HepG2 (cell line): ENCODE measurements around the gene CCDC170. TPM values are rescaled to one million over a fixed set of nuclear protein-coding genes. Genes with fewer than 3 reads are reported as not detected.

ENCODE experiments used
- ATAC-seq: fragments of 200-7000 bp; cut with Tn5 transposase; 3 replicates; pipeline ENCODE4 v1.9.1; 2020; ENCODE audit warnings: mild to moderate bottlenecking, moderate library complexity
- BruUV-seq: library from RNA; stranded (reverse); fragments of 400-500 nt; replicated peaks from 2 replicates; lab custom pipeline; 2021; lab: Mats Ljungman, UMichigan
- CTCF ChIA-PET: fragments of 300-600 bp; formaldehyde crosslinking; extraction: SDS; loops from one replicate; lab custom pipeline; 2021; ENCODE audit warnings: low total read pairs, inconsistent platforms, low intra/inter-chr PET ratio; lab: Yijun Ruan, JAX
- POLR2A ChIA-PET: fragments of 350-600 bp; sonication (Branson Sonifier 250); formaldehyde crosslinking; loops from one replicate; lab custom pipeline; 2020; ENCODE audit warnings: antibody characterized with exemption, inconsistent platforms; lab: Yijun Ruan, JAX
- DNase-seq: peaks from one replicate; pipeline ENCODE4 v3.0.0-alpha.2; 2015; ENCODE audit warnings: low spot score
- FAIRE-seq: peaks from 3 replicates; lab custom pipeline; 2011; peaks lifted over from hg19 to GRCh38; lab: Jason Lieb, UNC
- H2AFZ ChIP-seq: one replicate; pipeline ENCODE4 v1.6.1; 2011; ENCODE audit warnings: low read length, inconsistent platforms
- H3K27ac ChIP-seq: fragments of 300-600 bp; 3 replicates; pipeline ENCODE4 v1.8.0; 2011; ENCODE audit warnings: mixed run types, mild to moderate bottlenecking, mixed read lengths, low read length, inconsistent platforms; ENCODE audit not compliant: insufficient read depth; ENCODE audit errors: extremely low read length
- H3K27me3 ChIP-seq, 2 experiments: fragments of 200-600 bp in 1 of 2; 2 replicates in 1 of 2; 3 replicates in 1 of 2; pipeline versions ENCODE4 v1.6.0 to v1.8.0; 2011; ENCODE audit warnings: low read length in 2 of 2, mild to moderate bottlenecking in 2 of 2, moderate library complexity in 2 of 2, inconsistent platforms in 1 of 2; ENCODE audit not compliant: insufficient read depth in 2 of 2, control insufficient read depth in 1 of 2
- H3K36me3 ChIP-seq, 2 experiments: fragments of 200-600 bp in 1 of 2; replicated peaks in 1 of 2; 2 replicates in 1 of 2; 3 replicates in 1 of 2; pipeline versions ENCODE4 v1.5.1 to v1.8.0; 2011; ENCODE audit warnings: low read length in 2 of 2, inconsistent platforms in 1 of 2; ENCODE audit not compliant: insufficient read depth in 2 of 2, control insufficient read depth in 1 of 2
- H3K4me1 ChIP-seq: 2 replicates; pipeline ENCODE4 v1.5.1; 2012; ENCODE audit warnings: low read length, inconsistent platforms; ENCODE audit not compliant: insufficient read depth
- H3K4me2 ChIP-seq: 2 replicates; pipeline ENCODE4 v1.6.0; 2011; ENCODE audit warnings: low read depth, low read length, inconsistent platforms
- H3K4me3 ChIP-seq, 3 experiments: fragments of 200-600 bp in 1 of 3; sonication (generic), shearing (Covaris generic) in 1 of 3; replicated peaks in 1 of 3; 2 replicates each; pipeline ENCODE4 v1.5.1; 2011 to 2016; ENCODE audit warnings: low read length in 3 of 3, inconsistent platforms in 2 of 3, low read depth in 2 of 3, mild to moderate bottlenecking in 2 of 3, control low read depth in 1 of 3, mixed read lengths in 1 of 3; ENCODE audit not compliant: insufficient read depth in 1 of 3
- H3K79me2 ChIP-seq: one replicate; pipeline ENCODE4 v1.6.1; 2011; ENCODE audit warnings: low read length, inconsistent platforms; ENCODE audit not compliant: insufficient read depth
- H3K9ac ChIP-seq: 2 replicates; pipeline ENCODE4 v1.6.0; 2011; ENCODE audit warnings: mild to moderate bottlenecking, low read depth, low read length, inconsistent platforms; ENCODE audit not compliant: insufficient read depth
- H3K9me3 ChIP-seq: 2 replicates; pipeline ENCODE4 v1.5.1; 2012; ENCODE audit warnings: mild to moderate bottlenecking, low read length
- H4K20me1 ChIP-seq: 2 replicates; pipeline ENCODE4 v1.6.0; 2011; ENCODE audit warnings: inconsistent platforms, mild to moderate bottlenecking, low read length, moderate library complexity; ENCODE audit not compliant: insufficient read depth
- CEBPB ChIP-seq: IDR thresholded peaks from 2 replicates; pipeline ENCODE4 v1.6.1; 2011; ENCODE audit warnings: low read depth, low read length, improper control_type of control experiment, borderline replicate concordance
- FOSL2 ChIP-seq: sonication (generic); formaldehyde crosslinking; IDR thresholded peaks from 2 replicates; pipeline ENCODE4 v1.4.0; 2020; ENCODE audit warnings: missing genetic modification reagents
- HES4 ChIP-seq: sonication (generic); formaldehyde crosslinking; IDR thresholded peaks from 2 replicates; pipeline ENCODE4 v1.9.0; 2021; ENCODE audit warnings: mild to moderate bottlenecking, missing genetic modification reagents, borderline replicate concordance
- KLF11 ChIP-seq: IDR thresholded peaks from 2 replicates; pipeline ENCODE4 v1.6.1; 2016; ENCODE audit warnings: missing compliant biosample characterization
- KLF13 ChIP-seq: sonication (generic); formaldehyde crosslinking; IDR thresholded peaks from 2 replicates; pipeline ENCODE4 v1.4.0; 2020; ENCODE audit warnings: mild to moderate bottlenecking, missing genetic modification reagents
- RBM39 ChIP-seq: fragments of 200-400 bp; formaldehyde crosslinking; IDR thresholded peaks from one replicate; pipeline ENCODE4 v1.6.1; 2018; ENCODE audit warnings: antibody characterized with exemption, mild to moderate bottlenecking, low read depth, low read length; ENCODE audit not compliant: poor library complexity, severe bottlenecking
- RELA ChIP-seq: sonication (generic); formaldehyde crosslinking; IDR thresholded peaks from 2 replicates; pipeline ENCODE4 v1.4.0; 2020; ENCODE audit warnings: missing genetic modification reagents
- SKI ChIP-seq: fragments of 450-650 bp; IDR thresholded peaks from one replicate; pipeline ENCODE4 v1.6.1; 2018; ENCODE audit warnings: mild to moderate bottlenecking; ENCODE audit not compliant: partially characterized antibody
- TBP ChIP-seq: sonication (generic); formaldehyde crosslinking; IDR thresholded peaks from 2 replicates; pipeline ENCODE4 v1.5.0; 2020; ENCODE audit warnings: missing genetic modification reagents
- ZFY ChIP-seq: sonication (generic); formaldehyde crosslinking; IDR thresholded peaks from 2 replicates; pipeline ENCODE4 v1.4.0; 2020; ENCODE audit warnings: missing genetic modification reagents
- ZNF644 ChIP-seq: IDR thresholded peaks from 2 replicates; pipeline ENCODE4 v1.6.1; 2016; ENCODE audit warnings: low read depth
- WGBS: methylation state at CpG from one replicate; pipeline ENCODE4 v1.1.6; 2017; ENCODE audit warnings: low lambda C conversion rate; 5-methylcytosine and 5-hydroxymethylcytosine counted together
- in situ Hi-C: cut with HindIII; loops from 2 replicates; pipeline ENCODE4 v1.10.0; 2017; ENCODE audit warnings: low pct_unique_long_range_greater_than_20kb; ENCODE audit not compliant: extremely low pct_ligation_motif_present
- intact Hi-C: fragments of 100-400 bp; cut with micrococcal nuclease; formaldehyde crosslinking; loops from one replicate; pipeline ENCODE4 v1.10.0; 2022; ENCODE audit not compliant: unreplicated experiment
- polyA plus RNA-seq, 8 experiments: library from polyadenylated mRNA; depleted of rRNA in 3 of 8; stranded (reverse) in 7 of 8; unstranded in 1 of 8; fragments of >200 nt; fragmentation: Illumina TruSeq in 4 of 8; extraction: Trizol in 4 of 8; gene quantifications; 2 replicates each; pipeline versions ENCODE4 v1.2.1 to v1.2.3, GENCODE V29; 2011 to 2016; ENCODE audit warnings: low read depth in 4 of 8, missing spikeins in 1 of 8, mixed read lengths in 1 of 8; ENCODE audit not compliant: insufficient read depth in 1 of 8
- total RNA-seq, 5 experiments: library from RNA; depleted of rRNA; stranded (reverse); fragments of >200 nt; fragmentation: Illumina TruSeq; extraction: Trizol; gene quantifications; 2 replicates each; pipeline ENCODE4 v1.2.3, GENCODE V29; 2016; ENCODE audit warnings: low read depth in 1 of 5
- TF ChIP-seq, protein P1 (sequence below): sonication (generic); formaldehyde crosslinking; IDR thresholded peaks from 2 replicates; pipeline ENCODE4 v1.4.0; 2020; ENCODE audit warnings: mild to moderate bottlenecking, missing genetic modification reagents
- TF ChIP-seq, protein P2 (sequence below): sonication (generic); formaldehyde crosslinking; IDR thresholded peaks from 2 replicates; pipeline ENCODE4 v1.4.0; 2020; ENCODE audit warnings: mild to moderate bottlenecking, missing genetic modification reagents

CCDC170 gene
- total and polyA plus RNA-seq, 2 of the 13 experiments (the other 11 are each of a cell fraction or from before 2014, with no cell fraction given), result 0.90 to 5.1 TPM

DNA sequence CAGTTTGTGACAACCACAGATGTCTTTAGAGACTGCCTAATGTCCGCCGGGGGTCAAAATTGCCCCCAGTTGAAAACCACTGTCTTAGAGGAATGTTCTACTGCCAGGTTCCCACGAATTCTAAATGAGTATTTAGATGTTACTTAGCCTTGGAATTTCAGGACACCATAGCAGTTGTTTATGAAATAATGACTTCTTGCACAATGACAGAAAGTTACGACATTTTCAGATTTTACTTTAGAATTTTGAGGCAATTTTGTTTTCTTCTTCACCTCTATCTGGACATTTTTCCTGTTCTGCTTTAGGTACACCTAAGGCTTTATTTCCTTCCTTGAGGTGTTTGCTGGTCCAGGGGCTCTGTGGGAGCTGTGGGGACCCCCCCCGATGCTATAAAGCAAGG, 83.4 kb downstream of the CCDC170 start:
- Histone ChIP-seq H3K36me3 (no peaks in the 10 kb centered on the region; a peak in 1 of 5 replicates), H3K4me3 (no peak overlapping the region), H3K27me3 (no peaks in the 10 kb centered on the region), H3K4me1 (no peaks in the 10 kb centered on the region), H3K27ac (no peak overlapping the region)
- no TSS peak for BruUV-seq
- FAIRE-seq, result no peak
- no peak for DNase-seq
- ATAC-seq, result no peak
- no peak for TF ChIP-seq HES4 (CRISPR knock-in tag)
- TF ChIP-seq CEBPB, result peak; percentile 68; the same call in 1 of the 2 replicates
- TF ChIP-seq, all 625 proteins: peak for 1
- intact Hi-C loops, result no loop called here
- CTCF ChIA-PET, result no interaction called here
- Histone ChIP-seq H3K9ac (no peak overlapping the region), H3K9me3 (no peaks in the 10 kb centered on the region), H3K79me2 (no peaks in the 10 kb centered on the region), H2AFZ (no peak overlapping the region), H3K4me2 (no peak overlapping the region), H4K20me1 (no peaks in the 10 kb centered on the region)
- WGBS, result 76% methylated on average over 5 of the region's 5 CpGs
- in situ Hi-C loops, result no loop called here
- POLR2A ChIA-PET, result no interaction called here

DNA sequence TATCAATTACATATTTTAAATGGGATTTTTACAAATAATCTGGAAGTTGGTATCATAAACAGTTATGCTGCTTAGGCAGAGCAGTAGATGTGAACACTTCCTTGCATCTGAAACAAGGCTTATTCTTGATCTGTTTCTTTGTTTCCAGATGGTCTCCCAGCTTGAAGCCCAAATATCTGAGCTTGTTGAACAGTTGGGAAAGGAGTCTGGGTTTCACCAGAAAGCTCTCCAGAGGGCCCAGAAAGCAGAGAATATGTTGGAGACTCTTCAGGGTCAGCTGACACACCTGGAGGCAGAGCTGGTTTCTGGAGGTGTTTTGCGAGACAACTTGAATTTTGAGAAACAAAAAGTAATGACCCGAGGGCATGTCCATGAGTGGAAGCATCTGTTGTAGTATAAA, 91.9 kb downstream of the CCDC170 start:
- DNase-seq (no peak), ATAC-seq (no peak), FAIRE-seq (no peak)
- Histone ChIP-seq H3K27ac (no peak overlapping the region), H3K4me2 (no peak overlapping the region), H2AFZ (no peak overlapping the region), H3K9me3 (no peaks in the 10 kb centered on the region), H3K4me1 (no peaks in the 10 kb centered on the region), H3K4me3 (no peak overlapping the region), H3K9ac (no peak overlapping the region), H3K27me3 (no peaks in the 10 kb centered on the region), H3K36me3 (no peaks in the 10 kb centered on the region), H4K20me1 (no peaks in the 10 kb centered on the region), H3K79me2 (no peaks in the 10 kb centered on the region)
- BruUV-seq, result no TSS peak
- CTCF ChIA-PET, result no interaction called here
- in situ Hi-C loops (no loop called here), intact Hi-C loops (no loop called here)
- no peak for TF ChIP-seq SKI
- TF ChIP-seq RBM39, result no peak
- TF ChIP-seq KLF11 (CRISPR knock-in tag), result no peak
- no peak for TF ChIP-seq KLF13 (CRISPR knock-in tag)
- TF ChIP-seq, protein P1, sequence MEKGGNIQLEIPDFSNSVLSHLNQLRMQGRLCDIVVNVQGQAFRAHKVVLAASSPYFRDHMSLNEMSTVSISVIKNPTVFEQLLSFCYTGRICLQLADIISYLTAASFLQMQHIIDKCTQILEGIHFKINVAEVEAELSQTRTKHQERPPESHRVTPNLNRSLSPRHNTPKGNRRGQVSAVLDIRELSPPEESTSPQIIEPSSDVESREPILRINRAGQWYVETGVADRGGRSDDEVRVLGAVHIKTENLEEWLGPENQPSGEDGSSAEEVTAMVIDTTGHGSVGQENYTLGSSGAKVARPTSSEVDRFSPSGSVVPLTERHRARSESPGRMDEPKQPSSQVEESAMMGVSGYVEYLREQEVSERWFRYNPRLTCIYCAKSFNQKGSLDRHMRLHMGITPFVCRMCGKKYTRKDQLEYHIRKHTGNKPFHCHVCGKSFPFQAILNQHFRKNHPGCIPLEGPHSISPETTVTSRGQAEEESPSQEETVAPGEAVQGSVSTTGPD (CRISPR knock-in tag), result no peak
- no peak for TF ChIP-seq FOSL2 (CRISPR knock-in tag)
- no peak for TF ChIP-seq ZFY (CRISPR knock-in tag)
- TF ChIP-seq, protein P2, sequence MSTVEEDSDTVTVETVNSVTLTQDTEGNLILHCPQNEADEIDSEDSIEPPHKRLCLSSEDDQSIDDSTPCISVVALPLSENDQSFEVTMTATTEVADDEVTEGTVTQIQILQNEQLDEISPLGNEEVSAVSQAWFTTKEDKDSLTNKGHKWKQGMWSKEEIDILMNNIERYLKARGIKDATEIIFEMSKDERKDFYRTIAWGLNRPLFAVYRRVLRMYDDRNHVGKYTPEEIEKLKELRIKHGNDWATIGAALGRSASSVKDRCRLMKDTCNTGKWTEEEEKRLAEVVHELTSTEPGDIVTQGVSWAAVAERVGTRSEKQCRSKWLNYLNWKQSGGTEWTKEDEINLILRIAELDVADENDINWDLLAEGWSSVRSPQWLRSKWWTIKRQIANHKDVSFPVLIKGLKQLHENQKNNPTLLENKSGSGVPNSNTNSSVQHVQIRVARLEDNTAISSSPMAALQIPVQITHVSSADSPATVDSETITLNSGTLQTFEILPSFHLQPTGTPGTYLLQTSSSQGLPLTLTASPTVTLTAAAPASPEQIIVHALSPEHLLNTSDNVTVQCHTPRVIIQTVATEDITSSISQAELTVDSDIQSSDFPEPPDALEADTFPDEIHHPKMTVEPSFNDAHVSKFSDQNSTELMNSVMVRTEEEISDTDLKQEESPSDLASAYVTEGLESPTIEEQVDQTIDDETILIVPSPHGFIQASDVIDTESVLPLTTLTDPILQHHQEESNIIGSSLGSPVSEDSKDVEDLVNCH (CRISPR knock-in tag), result no peak
- TF ChIP-seq RELA, result no peak
- TF ChIP-seq ZNF644 (CRISPR knock-in tag), result no peak
- TF ChIP-seq TBP (CRISPR knock-in tag), result no peak
- POLR2A ChIA-PET, result no interaction called here
- 85% methylated on average over 2 of the region's 2 CpGs for WGBS
